Esophagus muscularis mucosa (tissue), 4 donors: Measurements from ENCODE around the gene SORBS1. TPM values are rescaled to one million over a fixed set of nuclear protein-coding genes. Genes with fewer than 3 reads are reported as not detected.

ENCODE experiments used
- DNase-seq: peaks from one replicate; pipeline ENCODE4 v3.0.0-alpha.2; 2017; ENCODE audit errors: extremely low spot score
- H3K27ac ChIP-seq, 4 donors: fragments of 200-600 bp; sonication (generic); replicated peaks in 1 of 4; 1 replicate in 3 of 4; 2 replicates in 1 of 4; pipeline ENCODE4 v1.5.1; 2016 to 2019; ENCODE audit warnings: mild to moderate bottlenecking in 1 of 4
- H3K27me3 ChIP-seq, 4 donors: fragments of 200-600 bp; sonication (generic); one replicate each; pipeline versions ENCODE4 v1.5.1 to v1.6.0; 2016 to 2019
- H3K36me3 ChIP-seq, 4 donors: fragments of 200-600 bp; sonication (generic); one replicate each; pipeline ENCODE4 v1.5.1; 2016 to 2019
- H3K4me1 ChIP-seq, 4 donors: fragments of 200-600 bp; sonication (generic); one replicate each; pipeline ENCODE4 v1.5.1; 2016 to 2019
- H3K4me3 ChIP-seq, 4 donors: fragments of 200-600 bp; sonication (generic); 1 replicate in 2 of 4; 2 replicates in 2 of 4; pipeline ENCODE4 v1.5.1; 2016 to 2019; ENCODE audit warnings: mild to moderate bottlenecking in 4 of 4, moderate library complexity in 1 of 4
- H3K9me3 ChIP-seq, 4 donors: fragments of 200-600 bp; sonication (generic); 1 replicate in 3 of 4; 2 replicates in 1 of 4; pipeline ENCODE4 v1.5.1; 2016 to 2019
- CTCF ChIP-seq, 3 experiments: fragments of 200-600 bp in 2 of 3; fragments of 450-650 bp in 1 of 3; sonication (generic) in 2 of 3; IDR thresholded peaks; one replicate each; pipeline ENCODE4 v1.5.1; 2017 to 2019; ENCODE audit warnings: antibody characterized with exemption in 3 of 3, mild to moderate bottlenecking in 2 of 3, moderate library complexity in 1 of 3
- EP300 ChIP-seq: sonication (generic); formaldehyde crosslinking; IDR thresholded peaks from one replicate; pipeline ENCODE4 v1.6.1; 2017; ENCODE audit warnings: antibody characterized with exemption
- POLR2A ChIP-seq: fragments of 450-650 bp; IDR thresholded peaks from one replicate; pipeline ENCODE4 v1.6.1; 2017; ENCODE audit warnings: antibody characterized with exemption, moderate library complexity, mild to moderate bottlenecking, low read depth
- POLR2AphosphoS5 ChIP-seq, 2 donors: sonication (generic); formaldehyde crosslinking; IDR thresholded peaks; one replicate each; pipeline ENCODE4 v1.6.1; 2017; ENCODE audit warnings: antibody characterized with exemption in 2 of 2
- WGBS: methylation state at CpG from one replicate; pipeline ENCODE4 v1.1.5; 2018; 5-methylcytosine and 5-hydroxymethylcytosine counted together
- intact Hi-C: fragments of 100-400 bp; cut with DNase I; formaldehyde crosslinking; loops from one replicate; pipeline ENCODE4 v1.15.1; 2023
- total RNA-seq, 4 donors: library from RNA; depleted of rRNA; stranded (reverse); fragments of >200 nt; gene quantifications; one replicate each; pipeline versions ENCODE4 v1.1.0 to v1.2.1, GENCODE V29; 2016

SORBS1 gene
- total RNA-seq, 4 donors from 2014 or later: 1,569 to 2,231 (median 1,854) TPM

- Histone ChIP-seq H3K9me3 (no peaks in the 10 kb centered on the region), H3K4me3 (peak overlapping the region in 2 of 4 donors; percentile 20 to 23), H3K4me1 (peaks cover 75 to 99% (median 96%) of the 10 kb centered on the region in 4 donors), H3K27ac (peak overlapping the region; percentile 91 to 97 (median 96)), H3K27me3 (no peaks in the 10 kb centered on the region), H3K36me3 (no peaks in the 10 kb centered on the region)
- intact Hi-C loops: no loop called here
- TF ChIP-seq POLR2AphosphoS5 (IDR thresholded peaks at IDR 0.05) (peak; percentile 29 to 78), CTCF (IDR thresholded peaks at IDR 0.05) (no peak)
- DNase-seq: no peak
- WGBS: 41% methylated on average over 5 of the region's 5 CpGs
Measured at GRCh38 chr10:95517536-95518454, 43.4 kb downstream of the SORBS1 start.

- DNase-seq: no peak
- H3K9me3 ChIP-seq: no peaks in the 10 kb centered on the region
- intact Hi-C loops: no loop called here
- no peak for TF ChIP-seq POLR2AphosphoS5 (IDR thresholded peaks at IDR 0.05)
- TF ChIP-seq EP300: no peak
- TF ChIP-seq CTCF (IDR thresholded peaks at IDR 0.05): no peak
- no peak overlapping the region for H3K4me3 ChIP-seq
- no peaks in the 10 kb centered on the region for H3K36me3 ChIP-seq
- peaks cover 77 to 99% (median 96%) of the 10 kb centered on the region in 4 donors for H3K4me1 ChIP-seq
- H3K27ac ChIP-seq: peak overlapping the region; percentile 91 to 97 (median 96)
- no peaks in the 10 kb centered on the region for H3K27me3 ChIP-seq
- WGBS: 79% methylated on average over 7 of the region's 7 CpGs
Measured at GRCh38 chr10:95516774-95517373, 44.3 kb downstream of the SORBS1 start.

- 30% methylated on average over 2 of the region's 2 CpGs for WGBS
- DNase-seq: no peak
- H3K4me3 ChIP-seq: peak overlapping the region in 2 of 4 donors; percentile 21 to 24
- H3K36me3 ChIP-seq: no peaks in the 10 kb centered on the region
- intact Hi-C loops: no loop called here
- H3K27ac ChIP-seq: peak overlapping the region; percentile 91 to 97 (median 96)
- TF ChIP-seq POLR2A (no peak), POLR2AphosphoS5 (IDR thresholded peaks at IDR 0.05) (peak; percentile 64 to 87)
- H3K9me3 ChIP-seq: no peaks in the 10 kb centered on the region
- H3K27me3 ChIP-seq: no peaks in the 10 kb centered on the region
- peaks cover 91 to 100% (median 96%) of the 10 kb centered on the region in 4 donors for H3K4me1 ChIP-seq
Measured at GRCh38 chr10:95513941-95514392, 47.2 kb downstream of the SORBS1 start.

- Histone ChIP-seq H3K9me3 (no peaks in the 10 kb centered on the region), H3K36me3 (no peaks in the 10 kb centered on the region), H3K27ac (peak overlapping the region; percentile 91 to 97 (median 96)), H3K27me3 (no peaks in the 10 kb centered on the region), H3K4me3 (peak overlapping the region in 2 of 4 donors; percentile 9 to 21), H3K4me1 (peaks cover 91 to 100% (median 96%) of the 10 kb centered on the region in 4 donors)
- TF ChIP-seq EP300 (no peak), POLR2AphosphoS5 (IDR thresholded peaks at IDR 0.05) (peak; percentile 29 to 46)
- WGBS: 65% methylated on average over 11 of the region's 11 CpGs
- DNase-seq: no peak
- intact Hi-C loops: no loop called here
Measured at GRCh38 chr10:95513008-95513589, 48.1 kb downstream of the SORBS1 start.

GRCh38 chr10:95511314-95511713, 49.9 kb downstream of the SORBS1 start:
- peak overlapping the region; percentile 91 to 97 (median 96) for H3K27ac ChIP-seq
- 60% methylated on average over 6 of the region's 6 CpGs for WGBS
- intact Hi-C loops: no loop called here

More at GRCh38 chr10:95511314-95511713, 49.9 kb downstream of the SORBS1 start:
- no peaks in the 10 kb centered on the region for H3K9me3 ChIP-seq
- no peaks in the 10 kb centered on the region for H3K36me3 ChIP-seq
- H3K27me3 ChIP-seq: no peaks in the 10 kb centered on the region
- TF ChIP-seq EP300 (no peak), POLR2AphosphoS5 (IDR thresholded peaks at IDR 0.05) (peak in 1 of 2 donors; percentile 24), CTCF (IDR thresholded peaks at IDR 0.05) (no peak), POLR2A (no peak)
- no peak overlapping the region for H3K4me3 ChIP-seq
- no peak for DNase-seq
- H3K4me1 ChIP-seq: peaks cover 91 to 100% (median 97%) of the 10 kb centered on the region in 4 donors
